DND-41 (cell line): ENCODE results near the gene CIART.
"Not testable (repeated sequence)": the region's sequence is repeated elsewhere in the genome, so short reads cannot be mapped to it uniquely, and the experiment has no call there.

Experiments
- ATAC-seq: fragments of 200-7000 bp; cut with Tn5 transposase; 3 replicates; pipeline ENCODE4 v1.9.1; 2021; ENCODE audit warnings: low read depth; ENCODE audit not compliant: insufficient read depth
- DNase-seq: peaks from one replicate; pipeline ENCODE4 v3.0.0-alpha.2; 2020
- H2AFZ ChIP-seq: 2 replicates; pipeline ENCODE4 v1.6.0; 2012; ENCODE audit warnings: low read depth, low read length
- H3K27ac ChIP-seq: 2 replicates; pipeline ENCODE4 v1.5.1; 2012; ENCODE audit warnings: low read length, inconsistent platforms
- H3K27me3 ChIP-seq: fragments of 200-600 bp; sonication (generic); 2 replicates; pipeline ENCODE4 v1.6.0; 2012; ENCODE audit warnings: low read length, mild to moderate bottlenecking, inconsistent platforms; ENCODE audit not compliant: insufficient read depth, poor library complexity
- H3K36me3 ChIP-seq: 2 replicates; pipeline ENCODE4 v1.5.1; 2012; ENCODE audit warnings: low read length, inconsistent platforms; ENCODE audit not compliant: insufficient read depth
- H3K4me1 ChIP-seq: 2 replicates; pipeline ENCODE4 v1.5.1; 2012; ENCODE audit warnings: mild to moderate bottlenecking, low read length; ENCODE audit not compliant: insufficient read depth
- H3K4me2 ChIP-seq: 2 replicates; pipeline ENCODE4 v1.6.0; 2012; ENCODE audit warnings: mild to moderate bottlenecking, moderate library complexity, low read length, inconsistent platforms; ENCODE audit not compliant: insufficient read depth
- H3K4me3 ChIP-seq, 2 experiments: fragments of 200-600 bp in 1 of 2; shearing (Covaris generic) in 1 of 2; 2 replicates each; pipeline ENCODE4 v1.5.1; 2012 to 2016; ENCODE audit warnings: inconsistent platforms in 2 of 2, low read length in 2 of 2, mild to moderate bottlenecking in 2 of 2, low read depth in 1 of 2, moderate library complexity in 1 of 2
- H3K79me2 ChIP-seq: 2 replicates; pipeline ENCODE4 v1.6.0; 2012; ENCODE audit warnings: low read length, inconsistent platforms; ENCODE audit not compliant: insufficient read depth
- H3K9ac ChIP-seq: 2 replicates; pipeline ENCODE4 v1.6.0; 2012; ENCODE audit warnings: low read depth, mild to moderate bottlenecking, inconsistent platforms, low read length, moderate library complexity
- H3K9me3 ChIP-seq: 2 replicates; pipeline ENCODE4 v1.5.1; 2012; ENCODE audit warnings: low read length, moderate library complexity, mild to moderate bottlenecking, inconsistent platforms; ENCODE audit not compliant: insufficient read depth, severe bottlenecking
- H4K20me1 ChIP-seq: 2 replicates; pipeline ENCODE4 v1.6.0; 2012; ENCODE audit warnings: low read length; ENCODE audit not compliant: insufficient read depth
- EZH2 ChIP-seq: IDR thresholded peaks from 3 replicates; pipeline ENCODE4 v1.6.1; 2012; ENCODE audit warnings: borderline replicate concordance, low read depth, mild to moderate bottlenecking, moderate library complexity, low read length, inconsistent platforms; ENCODE audit not compliant: severe bottlenecking
- TF ChIP-seq, protein P1 (sequence below): IDR thresholded peaks from 2 replicates; pipeline ENCODE4 v1.5.1; 2012; ENCODE audit warnings: borderline replicate concordance, low read length, moderate library complexity, mild to moderate bottlenecking; ENCODE audit not compliant: poor library complexity, severe bottlenecking; ENCODE audit errors: extremely low read depth

Gene CIART

DNA sequence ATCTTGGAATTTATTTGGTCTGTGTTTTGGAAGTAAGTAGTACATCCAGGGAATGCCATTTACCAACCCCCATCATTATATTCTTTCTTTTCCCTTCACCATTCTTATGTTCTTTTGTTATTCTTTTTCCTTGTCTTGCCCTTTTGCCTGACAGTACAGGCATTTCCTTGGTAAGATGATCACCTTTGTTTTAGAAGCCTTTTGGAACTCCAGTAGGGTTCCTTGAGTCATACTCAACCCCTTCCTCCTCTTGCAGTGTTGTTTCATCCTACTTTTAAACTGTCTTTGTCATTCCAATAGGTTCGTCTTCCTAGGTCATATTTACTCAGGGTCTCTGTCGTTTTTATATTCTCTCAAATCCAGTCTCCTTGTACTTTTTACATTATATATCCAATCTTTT lies 20.5 kb downstream of the CIART start:
- Histone ChIP-seq H3K9me3 (no peaks in the 10 kb centered on the region), H3K27me3 (no peaks in the 10 kb centered on the region), H3K9ac (no peak overlapping the region), H3K27ac (no peak overlapping the region), H3K79me2 (no peaks in the 10 kb centered on the region; the same call in 1 of the 2 replicates), H4K20me1 (no peaks in the 10 kb centered on the region), H3K4me3 (no peak overlapping the region), H3K36me3 (peaks cover 7% of the 10 kb centered on the region; the same call in 1 of the 2 replicates), H3K4me2 (no peak overlapping the region), H2AFZ (no peak overlapping the region), H3K4me1 (no peaks in the 10 kb centered on the region)
- ATAC-seq (no peak), DNase-seq (no peak)
- TF ChIP-seq EZH2, result no peak
- TF ChIP-seq, protein P1, sequence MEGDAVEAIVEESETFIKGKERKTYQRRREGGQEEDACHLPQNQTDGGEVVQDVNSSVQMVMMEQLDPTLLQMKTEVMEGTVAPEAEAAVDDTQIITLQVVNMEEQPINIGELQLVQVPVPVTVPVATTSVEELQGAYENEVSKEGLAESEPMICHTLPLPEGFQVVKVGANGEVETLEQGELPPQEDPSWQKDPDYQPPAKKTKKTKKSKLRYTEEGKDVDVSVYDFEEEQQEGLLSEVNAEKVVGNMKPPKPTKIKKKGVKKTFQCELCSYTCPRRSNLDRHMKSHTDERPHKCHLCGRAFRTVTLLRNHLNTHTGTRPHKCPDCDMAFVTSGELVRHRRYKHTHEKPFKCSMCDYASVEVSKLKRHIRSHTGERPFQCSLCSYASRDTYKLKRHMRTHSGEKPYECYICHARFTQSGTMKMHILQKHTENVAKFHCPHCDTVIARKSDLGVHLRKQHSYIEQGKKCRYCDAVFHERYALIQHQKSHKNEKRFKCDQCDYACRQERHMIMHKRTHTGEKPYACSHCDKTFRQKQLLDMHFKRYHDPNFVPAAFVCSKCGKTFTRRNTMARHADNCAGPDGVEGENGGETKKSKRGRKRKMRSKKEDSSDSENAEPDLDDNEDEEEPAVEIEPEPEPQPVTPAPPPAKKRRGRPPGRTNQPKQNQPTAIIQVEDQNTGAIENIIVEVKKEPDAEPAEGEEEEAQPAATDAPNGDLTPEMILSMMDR, result no peak

DNA sequence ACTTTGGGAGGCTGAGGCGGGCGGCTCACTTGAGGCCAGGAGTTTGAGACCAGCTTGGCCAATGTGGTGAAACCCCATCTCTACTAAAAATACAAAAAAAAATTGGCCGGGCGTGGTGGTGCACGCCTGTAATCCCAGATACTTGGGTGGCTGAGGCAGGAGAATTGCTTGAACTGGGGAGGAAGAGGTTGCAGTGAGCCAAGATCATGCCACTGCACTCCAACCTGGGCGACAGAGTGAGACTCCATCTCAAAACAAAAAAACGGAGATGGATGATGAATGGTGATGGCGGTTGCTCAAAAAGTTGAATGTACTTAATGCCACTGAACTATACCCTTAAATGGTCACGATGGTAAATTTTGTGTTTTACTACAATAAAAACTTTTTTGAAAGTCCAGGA lies 26.2 kb downstream of the CIART start:
- H3K4me1 ChIP-seq, ATAC-seq: not testable (repeated sequence)

DNA sequence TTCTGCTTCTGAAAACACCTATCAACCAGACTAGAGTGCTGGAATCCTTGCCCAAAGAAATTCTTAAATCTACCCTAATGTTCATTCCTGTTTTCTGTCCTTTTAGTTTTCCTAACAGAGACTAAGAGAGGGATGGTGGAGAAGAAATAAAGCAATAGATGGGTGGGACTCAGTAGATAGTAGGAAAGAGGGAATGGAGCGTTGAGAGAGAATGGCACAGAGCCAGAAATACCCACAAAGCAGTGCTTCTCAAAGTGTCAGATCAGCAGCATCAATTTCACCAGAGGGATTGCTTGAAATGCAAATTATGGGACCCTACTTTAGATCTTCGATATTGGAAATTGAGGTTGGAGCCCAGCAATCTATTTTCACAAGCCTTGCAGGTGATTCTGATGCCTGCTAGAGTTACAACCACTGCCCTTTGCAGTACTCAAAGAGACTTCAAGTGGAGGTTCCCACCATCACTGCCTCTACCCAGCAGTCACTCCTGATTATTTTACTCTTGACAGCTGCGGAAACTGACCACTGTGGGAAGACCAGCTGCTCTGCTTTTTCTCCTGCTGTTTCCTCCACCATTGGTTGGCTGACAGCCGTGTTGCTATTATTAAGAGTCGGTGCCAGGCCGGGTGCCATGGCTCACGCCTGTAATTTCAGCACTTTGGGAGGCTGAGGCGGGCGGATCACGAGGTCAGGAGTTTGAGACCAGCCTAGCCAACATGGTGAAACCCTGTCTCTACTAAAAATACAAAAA lies 27.6 kb downstream of the CIART start:
- no peaks in the 10 kb centered on the region for H4K20me1 ChIP-seq
- no peaks in the 10 kb centered on the region for H3K27me3 ChIP-seq
- no peak for DNase-seq

More for the DNA sequence above, 26.2 kb downstream of the CIART start:
- H3K36me3 ChIP-seq, H3K4me3 ChIP-seq, H3K27ac ChIP-seq, H3K9ac ChIP-seq, DNase-seq, H2AFZ ChIP-seq, H3K4me2 ChIP-seq, H3K79me2 ChIP-seq, H3K27me3 ChIP-seq, H3K9me3 ChIP-seq, H4K20me1 ChIP-seq: not testable (repeated sequence)

DNA sequence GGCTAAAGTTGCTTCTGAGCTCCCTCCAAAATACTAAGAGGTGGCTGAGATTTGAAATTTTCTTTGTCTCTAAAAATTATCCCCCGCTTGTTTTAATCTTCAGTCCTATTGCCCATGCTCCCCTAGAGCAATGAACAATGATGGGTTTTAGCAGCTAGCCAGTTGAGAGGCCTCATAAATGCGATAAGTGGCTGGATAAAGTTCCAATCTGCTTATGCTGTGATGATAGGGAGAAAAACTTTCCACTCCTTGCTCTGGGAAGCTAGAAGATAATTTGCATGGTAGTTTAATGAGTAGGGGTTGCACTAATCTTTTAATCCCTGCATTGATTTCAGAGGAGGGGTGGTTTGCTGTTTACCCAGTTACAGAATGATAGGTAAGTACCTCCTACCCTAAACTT lies 29.4 kb downstream of the CIART start:
- no peaks in the 10 kb centered on the region for H3K4me1 ChIP-seq
- no peak overlapping the region for H3K4me3 ChIP-seq
- TF ChIP-seq EZH2, result no peak
- TF ChIP-seq, protein P1, result no peak
- H3K36me3 ChIP-seq, result peaks cover 5% of the 10 kb centered on the region; the same call in 1 of the 2 replicates
- H4K20me1 ChIP-seq, result no peaks in the 10 kb centered on the region
- no peak for DNase-seq
- H3K27me3 ChIP-seq, result no peaks in the 10 kb centered on the region
- H3K27ac ChIP-seq, result no peak overlapping the region
- H3K9ac ChIP-seq, result no peak overlapping the region
- H3K4me2 ChIP-seq, result no peak overlapping the region
- H3K9me3 ChIP-seq, result no peaks in the 10 kb centered on the region
- H2AFZ ChIP-seq, result no peak overlapping the region
- no peak for ATAC-seq
- H3K79me2 ChIP-seq, result no peaks in the 10 kb centered on the region

More for the DNA sequence above, 27.6 kb downstream of the CIART start:
- no peak overlapping the region for H3K9ac ChIP-seq
- no peak overlapping the region for H3K27ac ChIP-seq
- TF ChIP-seq, protein P1, result no peak
- no peak for TF ChIP-seq EZH2
- no peaks in the 10 kb centered on the region for H3K79me2 ChIP-seq
- no peak overlapping the region for H3K4me3 ChIP-seq
- H2AFZ ChIP-seq, result no peak overlapping the region
- H3K4me2 ChIP-seq, result no peak overlapping the region
- no peaks in the 10 kb centered on the region for H3K9me3 ChIP-seq
- no peak for ATAC-seq
- H3K4me1 ChIP-seq, result no peaks in the 10 kb centered on the region
- H3K36me3 ChIP-seq, result peaks cover 5% of the 10 kb centered on the region; the same call in 1 of the 2 replicates

DNA sequence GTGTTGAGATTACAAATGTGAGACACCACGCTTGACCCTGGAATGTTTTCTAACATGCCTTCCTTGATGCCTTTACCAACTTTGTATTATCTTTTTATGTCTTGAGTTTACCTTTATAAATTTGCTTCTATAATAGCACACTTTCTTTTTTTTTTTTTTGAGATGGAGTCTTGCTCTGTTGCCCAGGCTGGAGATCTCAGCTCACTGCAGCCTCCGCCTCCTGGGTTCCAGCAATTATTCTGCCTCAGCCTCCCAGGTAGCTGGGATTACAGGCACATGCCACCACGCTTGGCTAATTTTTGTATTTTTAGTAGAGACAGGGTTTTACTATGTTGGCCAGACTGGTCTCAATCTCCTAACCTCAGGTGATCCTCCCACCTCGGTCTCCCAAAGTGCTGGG lies 32.3 kb downstream of the CIART start:
- not testable (repeated sequence) for H3K4me3 ChIP-seq, ATAC-seq, H3K9ac ChIP-seq, H2AFZ ChIP-seq, H3K27me3 ChIP-seq, H3K4me2 ChIP-seq, H3K36me3 ChIP-seq, H4K20me1 ChIP-seq, DNase-seq, H3K9me3 ChIP-seq, H3K27ac ChIP-seq, H3K79me2 ChIP-seq, H3K4me1 ChIP-seq
